ENCODE measurements around the gene RAPGEF5. TPM values are rescaled to one million over a fixed set of nuclear protein-coding genes. Genes with fewer than 3 reads are reported as not detected.

The RAPGEF5 gene
- total RNA-seq, 2 donors from 2014 or later: 66.5 to 70.8 TPM

DNA sequence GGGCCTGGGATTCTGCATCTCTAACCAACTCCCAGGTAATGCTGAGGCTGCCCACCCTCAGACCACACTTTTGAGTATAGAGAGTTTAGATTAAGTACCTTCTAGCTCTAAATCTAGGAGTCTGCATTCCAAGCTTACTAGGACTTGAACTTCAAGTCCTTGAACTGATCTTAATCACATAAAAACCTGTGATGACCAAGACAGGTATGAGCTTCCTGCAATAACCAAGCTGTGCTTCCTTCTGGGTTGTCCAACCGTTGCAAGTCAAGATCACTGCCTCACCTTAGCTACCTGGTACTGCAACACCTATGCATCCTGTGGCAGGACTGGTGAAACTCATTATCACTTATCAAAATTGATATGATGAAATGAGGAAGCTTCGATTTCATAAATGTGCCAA, 32.9 kb upstream of the RAPGEF5 start:
- Histone ChIP-seq H3K4me3 (no peak overlapping the region), H3K27ac (no peak overlapping the region), H3K36me3 (no peaks in the 10 kb centered on the region), H3K4me1 (ENCODE audit: control insufficient read depth in 1 of 2, low read depth in 2 of 2) (peaks cover 0 to 11% of the 10 kb centered on the region in 2 donors), H3K27me3 (replicated peaks; ENCODE audit: insufficient read depth) (no peaks in the 10 kb centered on the region), H3K9me3 (no peaks in the 10 kb centered on the region)
- DNase-seq (ENCODE audit: low spot score) (no peak), ATAC-seq (ENCODE audit: insufficient number of reproducible peaks, low FRiP score, low read depth) (no peak)
- TF ChIP-seq, protein P1, sequence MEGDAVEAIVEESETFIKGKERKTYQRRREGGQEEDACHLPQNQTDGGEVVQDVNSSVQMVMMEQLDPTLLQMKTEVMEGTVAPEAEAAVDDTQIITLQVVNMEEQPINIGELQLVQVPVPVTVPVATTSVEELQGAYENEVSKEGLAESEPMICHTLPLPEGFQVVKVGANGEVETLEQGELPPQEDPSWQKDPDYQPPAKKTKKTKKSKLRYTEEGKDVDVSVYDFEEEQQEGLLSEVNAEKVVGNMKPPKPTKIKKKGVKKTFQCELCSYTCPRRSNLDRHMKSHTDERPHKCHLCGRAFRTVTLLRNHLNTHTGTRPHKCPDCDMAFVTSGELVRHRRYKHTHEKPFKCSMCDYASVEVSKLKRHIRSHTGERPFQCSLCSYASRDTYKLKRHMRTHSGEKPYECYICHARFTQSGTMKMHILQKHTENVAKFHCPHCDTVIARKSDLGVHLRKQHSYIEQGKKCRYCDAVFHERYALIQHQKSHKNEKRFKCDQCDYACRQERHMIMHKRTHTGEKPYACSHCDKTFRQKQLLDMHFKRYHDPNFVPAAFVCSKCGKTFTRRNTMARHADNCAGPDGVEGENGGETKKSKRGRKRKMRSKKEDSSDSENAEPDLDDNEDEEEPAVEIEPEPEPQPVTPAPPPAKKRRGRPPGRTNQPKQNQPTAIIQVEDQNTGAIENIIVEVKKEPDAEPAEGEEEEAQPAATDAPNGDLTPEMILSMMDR (IDR thresholded peaks at IDR 0.05): no peak

DNA sequence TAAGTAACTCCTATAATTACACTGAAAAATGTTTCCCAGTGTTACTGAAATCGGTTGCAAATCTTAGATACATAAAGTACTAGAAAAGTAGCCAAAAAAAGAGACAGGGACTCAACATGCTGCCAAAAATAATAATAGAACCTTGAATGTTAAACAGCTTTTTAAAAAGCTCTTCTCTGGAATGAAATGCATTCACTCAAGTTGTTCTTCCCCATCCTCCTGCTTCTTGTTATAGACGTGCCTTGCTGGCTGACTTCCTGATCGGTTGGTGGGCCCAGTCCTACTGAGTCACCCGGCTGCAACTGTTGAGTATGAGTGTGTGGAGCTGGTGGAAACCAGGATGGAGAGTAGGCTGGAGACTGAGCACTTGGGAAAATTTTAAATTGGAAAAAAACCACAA, 30.6 kb upstream of the RAPGEF5 start:
- Histone ChIP-seq H3K4me1 (ENCODE audit: control insufficient read depth in 1 of 2, low read depth in 2 of 2) (peaks cover 0 to 11% of the 10 kb centered on the region in 2 donors), H3K4me3 (no peak overlapping the region), H3K27me3 (replicated peaks; ENCODE audit: insufficient read depth) (no peaks in the 10 kb centered on the region), H3K36me3 (no peaks in the 10 kb centered on the region), H3K27ac (no peak overlapping the region), H3K9me3 (no peaks in the 10 kb centered on the region)
- TF ChIP-seq, protein P1 (IDR thresholded peaks at IDR 0.05): no peak
- ATAC-seq (ENCODE audit: insufficient number of reproducible peaks, low FRiP score, low read depth) (no peak), DNase-seq (ENCODE audit: low spot score) (no peak)

DNA sequence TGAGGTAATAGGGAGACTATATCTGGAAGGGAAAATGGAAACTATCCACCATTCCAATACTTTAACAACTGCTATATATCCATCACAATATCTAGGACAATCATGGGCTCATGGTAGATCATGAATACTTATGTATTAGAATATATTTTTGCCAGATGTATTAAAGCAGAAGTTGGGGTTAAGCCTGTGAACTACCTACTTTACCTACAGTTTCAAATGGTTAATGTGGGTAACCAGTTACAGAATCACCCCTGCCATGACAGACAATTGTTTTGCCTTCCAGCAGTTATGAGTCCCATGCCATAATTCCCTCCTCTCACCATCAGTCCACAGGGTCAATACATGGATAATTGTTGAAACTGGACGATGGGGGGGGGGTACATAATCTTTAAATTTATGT, 29.9 kb upstream of the RAPGEF5 start:
- TF ChIP-seq, protein P1 (IDR thresholded peaks at IDR 0.05): no peak
- no peak for DNase-seq (ENCODE audit: low spot score)
- Histone ChIP-seq H3K27me3 (replicated peaks; ENCODE audit: insufficient read depth) (no peaks in the 10 kb centered on the region), H3K4me1 (ENCODE audit: control insufficient read depth in 1 of 2, low read depth in 2 of 2) (peaks cover 0 to 11% of the 10 kb centered on the region in 2 donors), H3K4me3 (no peak overlapping the region), H3K9me3 (no peaks in the 10 kb centered on the region), H3K36me3 (no peaks in the 10 kb centered on the region), H3K27ac (no peak overlapping the region)
- ATAC-seq (ENCODE audit: insufficient number of reproducible peaks, low FRiP score, low read depth): no peak

DNA sequence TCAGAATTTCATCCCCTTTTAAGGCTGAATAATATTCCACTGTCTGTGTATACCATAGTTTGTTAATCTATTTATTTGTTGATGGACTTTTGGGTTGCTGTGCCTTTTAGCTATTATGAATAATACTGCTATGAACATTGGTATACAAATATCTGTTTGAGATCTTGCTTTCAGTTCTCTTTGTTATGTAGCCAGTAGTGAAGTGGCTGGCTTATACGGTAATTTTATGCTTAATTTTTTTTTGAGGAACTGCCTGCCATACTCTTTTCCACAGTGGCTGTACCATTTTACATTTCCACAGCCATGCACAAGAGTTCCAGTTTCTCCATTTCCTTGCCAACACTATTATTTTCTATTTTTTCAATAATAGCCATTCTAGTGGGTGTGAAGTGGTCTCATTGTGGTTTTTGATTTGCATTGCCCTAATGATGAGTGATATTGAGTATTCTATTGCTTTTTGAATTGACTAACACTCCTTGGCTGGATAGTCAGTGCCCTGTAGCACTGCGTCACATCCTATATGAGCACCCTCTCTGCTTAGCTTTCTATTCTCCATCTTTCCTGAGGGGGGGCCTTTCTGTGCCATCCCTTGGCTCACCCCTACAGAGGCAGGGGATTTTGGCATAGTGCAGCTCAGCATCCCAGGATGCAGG, 29.4 kb upstream of the RAPGEF5 start:
- peaks cover 0 to 11% of the 10 kb centered on the region in 2 donors for H3K4me1 ChIP-seq (ENCODE audit: control insufficient read depth in 1 of 2, low read depth in 2 of 2)
- H3K27ac ChIP-seq: no peak overlapping the region
- H3K9me3 ChIP-seq: no peaks in the 10 kb centered on the region
- no peak overlapping the region for H3K4me3 ChIP-seq
- TF ChIP-seq, protein P1 (IDR thresholded peaks at IDR 0.05): no peak
- no peaks in the 10 kb centered on the region for H3K36me3 ChIP-seq
- ATAC-seq (ENCODE audit: insufficient number of reproducible peaks, low FRiP score, low read depth): no peak
- H3K27me3 ChIP-seq (replicated peaks; ENCODE audit: insufficient read depth): no peaks in the 10 kb centered on the region
- DNase-seq (ENCODE audit: low spot score): no peak

DNA sequence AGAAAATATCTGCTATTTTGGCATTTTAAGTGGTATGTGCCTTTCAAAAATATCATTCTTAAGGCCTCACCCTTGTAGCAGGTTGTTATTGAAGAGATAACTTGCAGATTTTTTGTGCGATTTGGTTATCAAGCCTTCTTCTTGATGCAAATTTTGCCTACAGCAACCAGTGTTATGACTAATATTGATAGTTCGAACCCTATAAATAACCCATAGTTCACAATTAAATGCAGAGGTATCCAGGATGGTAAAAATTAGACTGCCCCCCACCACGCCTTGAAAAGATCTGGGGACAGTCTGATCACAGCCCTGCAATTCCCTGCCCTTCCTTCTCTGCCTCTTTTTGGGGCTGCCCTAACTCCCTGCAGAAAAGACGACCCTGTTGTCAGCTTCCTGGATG, 28.4 kb upstream of the RAPGEF5 start:
- TF ChIP-seq, protein P1 (IDR thresholded peaks at IDR 0.05): no peak
- no peak for DNase-seq (ENCODE audit: low spot score)
- Histone ChIP-seq H3K27me3 (replicated peaks; ENCODE audit: insufficient read depth) (no peaks in the 10 kb centered on the region), H3K27ac (no peak overlapping the region), H3K9me3 (no peaks in the 10 kb centered on the region), H3K4me3 (no peak overlapping the region), H3K36me3 (no peaks in the 10 kb centered on the region), H3K4me1 (ENCODE audit: control insufficient read depth in 1 of 2, low read depth in 2 of 2) (peaks cover 0 to 11% of the 10 kb centered on the region in 2 donors)
- ATAC-seq (ENCODE audit: insufficient number of reproducible peaks, low FRiP score, low read depth): no peak
